ENCODE results near the gene CFAP77. TPM values are rescaled to one million over a fixed set of nuclear protein-coding genes. Genes with fewer than 3 reads are reported as not detected.

Gene CFAP77
- polyA plus RNA-seq, 2 donors, result not detected

DNA sequence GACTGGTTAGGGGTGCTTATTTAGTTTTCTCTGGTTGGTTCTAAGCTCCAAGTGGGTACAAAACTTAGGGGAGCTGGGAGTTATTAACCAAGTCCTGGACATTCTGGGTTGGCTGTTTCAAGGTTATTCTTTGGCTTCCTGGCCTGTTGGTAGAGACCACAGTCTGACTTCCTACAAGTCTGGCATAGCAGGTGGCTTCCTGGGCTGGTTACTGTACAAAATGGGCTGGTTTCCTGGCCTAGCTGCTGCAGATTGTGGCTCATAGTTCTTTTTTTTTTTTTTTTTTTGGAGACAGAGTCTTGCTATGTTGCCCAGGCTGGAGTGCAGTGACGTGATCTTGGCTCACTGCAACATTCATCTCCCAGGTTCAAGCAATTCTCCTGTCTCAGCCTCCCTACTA lies 126.1 kb downstream of the CFAP77 start:
- Histone ChIP-seq H3K27me3 (ENCODE audit: control insufficient read depth in 1 of 2, insufficient read depth in 2 of 2, low read length in 2 of 2) (no peaks in the 10 kb centered on the region), H3K36me3 (ENCODE audit: control insufficient read depth in 2 of 2, insufficient read depth in 2 of 2, low read length in 1 of 2) (no peaks in the 10 kb centered on the region), H3K9me3 (ENCODE audit: control insufficient read depth in 2 of 2, insufficient read depth in 1 of 2, low read depth in 1 of 2, low read length in 1 of 2) (peaks cover 0 to 2% of the 10 kb centered on the region in 2 donors), H3K27ac (ENCODE audit: low read depth in 2 of 2, low read length in 1 of 2) (no peak overlapping the region), H3K4me3 (ENCODE audit: low read depth in 1 of 2, low read length in 2 of 2) (no peak overlapping the region), H3K4me1 (ENCODE audit: control insufficient read depth in 2 of 2, insufficient read depth in 2 of 2, low read length in 1 of 2) (no peaks in the 10 kb centered on the region)
- WGBS, 2 donors, result 90 to 100% methylated on average over 1 of the region's 1 CpG

DNA sequence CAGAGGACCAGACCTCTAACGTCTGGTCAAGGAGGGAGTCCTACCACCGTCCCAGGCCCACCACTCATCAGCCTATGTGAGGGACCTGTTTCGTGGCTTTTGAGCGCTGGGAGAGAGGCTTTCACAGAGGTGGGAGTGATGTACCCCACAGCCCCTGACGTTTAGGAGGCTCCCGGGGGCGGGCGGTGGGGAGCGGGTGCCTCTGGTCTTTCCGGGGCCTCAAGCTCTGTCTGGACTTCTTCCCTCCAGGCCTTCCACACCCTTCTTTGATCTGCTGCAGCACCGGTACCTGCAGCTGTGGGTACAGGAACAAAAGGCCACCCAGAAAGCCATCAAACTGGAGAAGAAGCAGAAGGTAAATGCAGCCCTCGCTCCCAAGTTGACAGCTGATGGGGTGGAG lies 127.3 kb downstream of the CFAP77 start:
- H3K27ac ChIP-seq (ENCODE audit: low read depth in 2 of 2, low read length in 1 of 2), result no peak overlapping the region
- no peaks in the 10 kb centered on the region for H3K36me3 ChIP-seq (ENCODE audit: control insufficient read depth in 2 of 2, insufficient read depth in 2 of 2, low read length in 1 of 2)
- no peaks in the 10 kb centered on the region for H3K27me3 ChIP-seq (ENCODE audit: control insufficient read depth in 1 of 2, insufficient read depth in 2 of 2, low read length in 2 of 2)
- no peak overlapping the region for H3K4me3 ChIP-seq (ENCODE audit: low read depth in 1 of 2, low read length in 2 of 2)
- H3K4me1 ChIP-seq (ENCODE audit: control insufficient read depth in 2 of 2, insufficient read depth in 2 of 2, low read length in 1 of 2), result no peaks in the 10 kb centered on the region
- 79 to 83% methylated on average over 12 of the region's 12 CpGs for WGBS, 2 donors
- H3K9me3 ChIP-seq (ENCODE audit: control insufficient read depth in 2 of 2, insufficient read depth in 1 of 2, low read depth in 1 of 2, low read length in 1 of 2), result peaks cover 0 to 2% of the 10 kb centered on the region in 2 donors

DNA sequence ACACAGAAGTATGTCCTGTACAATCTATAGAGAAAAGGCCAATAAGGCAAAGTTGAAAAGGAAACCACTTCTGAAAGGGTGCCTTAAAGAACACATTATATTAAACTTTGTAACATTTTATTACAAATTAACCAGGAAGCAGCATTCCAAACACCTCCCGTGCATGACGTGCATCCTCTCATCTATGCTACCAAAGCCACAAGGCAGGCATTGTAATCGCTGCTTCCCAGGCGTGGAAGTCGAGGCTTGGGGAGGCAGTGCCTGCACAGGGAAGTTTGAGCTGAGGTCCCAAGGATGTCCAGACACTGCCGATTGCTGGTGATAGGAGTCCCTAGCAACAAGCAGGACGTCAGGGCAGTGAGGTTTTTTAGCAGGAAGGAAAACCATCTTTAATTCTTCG lies 128.1 kb downstream of the CFAP77 start:
- Histone ChIP-seq H3K27me3 (ENCODE audit: control insufficient read depth in 1 of 2, insufficient read depth in 2 of 2, low read length in 2 of 2) (no peaks in the 10 kb centered on the region), H3K9me3 (ENCODE audit: control insufficient read depth in 2 of 2, insufficient read depth in 1 of 2, low read depth in 1 of 2, low read length in 1 of 2) (peaks cover 0 to 1% of the 10 kb centered on the region in 2 donors), H3K4me1 (ENCODE audit: control insufficient read depth in 2 of 2, insufficient read depth in 2 of 2, low read length in 1 of 2) (no peaks in the 10 kb centered on the region), H3K36me3 (ENCODE audit: control insufficient read depth in 2 of 2, insufficient read depth in 2 of 2, low read length in 1 of 2) (no peaks in the 10 kb centered on the region), H3K27ac (ENCODE audit: low read depth in 2 of 2, low read length in 1 of 2) (no peak overlapping the region), H3K4me3 (ENCODE audit: low read depth in 1 of 2, low read length in 2 of 2) (no peak overlapping the region)
- WGBS, 2 donors, result 60 to 70% methylated on average over 8 of the region's 8 CpGs

DNA sequence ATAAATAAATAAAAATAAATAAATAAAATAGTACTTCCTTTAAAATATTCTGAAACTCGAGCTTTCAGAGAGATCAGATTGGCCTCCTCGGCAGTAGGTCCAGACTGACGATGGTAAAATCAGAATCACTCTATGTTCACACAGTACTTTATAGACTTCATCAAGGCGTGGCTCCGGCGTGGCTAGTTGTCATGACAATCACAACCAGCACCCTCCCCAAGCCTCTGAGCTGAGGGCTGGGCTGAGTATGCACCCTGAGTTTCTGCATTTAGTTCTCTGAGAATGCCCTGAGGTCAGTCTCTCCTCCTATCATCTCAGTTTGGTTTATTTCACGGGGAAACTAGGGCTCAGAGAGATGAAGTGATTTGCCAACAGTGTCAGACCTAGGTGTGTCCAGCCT lies 129.1 kb downstream of the CFAP77 start:
- H3K4me3 ChIP-seq (ENCODE audit: low read depth in 1 of 2, low read length in 2 of 2), result no peak overlapping the region
- H3K9me3 ChIP-seq (ENCODE audit: control insufficient read depth in 2 of 2, insufficient read depth in 1 of 2, low read depth in 1 of 2, low read length in 1 of 2), result no peaks in the 10 kb centered on the region
- no peaks in the 10 kb centered on the region for H3K36me3 ChIP-seq (ENCODE audit: control insufficient read depth in 2 of 2, insufficient read depth in 2 of 2, low read length in 1 of 2)
- 73 to 76% methylated on average over 7 of the region's 7 CpGs for WGBS, 2 donors
- H3K27me3 ChIP-seq (ENCODE audit: control insufficient read depth in 1 of 2, insufficient read depth in 2 of 2, low read length in 2 of 2), result no peaks in the 10 kb centered on the region
- no peak overlapping the region for H3K27ac ChIP-seq (ENCODE audit: low read depth in 2 of 2, low read length in 1 of 2)
- H3K4me1 ChIP-seq (ENCODE audit: control insufficient read depth in 2 of 2, insufficient read depth in 2 of 2, low read length in 1 of 2), result no peaks in the 10 kb centered on the region

DNA sequence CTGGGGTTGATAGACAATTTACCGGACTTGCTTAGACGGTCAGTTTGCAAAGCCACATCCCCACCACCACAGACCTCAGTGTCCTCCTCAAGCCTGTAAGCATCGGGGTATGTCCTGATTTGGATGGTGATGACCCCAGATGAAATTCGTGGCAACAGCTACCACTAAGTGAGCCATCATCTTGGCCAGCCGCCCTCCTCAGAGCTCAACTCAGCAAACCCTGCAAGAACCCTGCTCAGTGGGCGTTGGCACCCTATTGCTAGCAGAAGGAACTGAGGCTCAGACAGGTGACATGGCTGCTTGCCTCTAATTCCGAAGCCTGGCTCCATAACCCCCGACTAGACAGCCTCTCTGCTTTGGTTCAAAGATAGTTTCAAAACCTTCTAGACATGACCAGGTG lies 131.0 kb downstream of the CFAP77 start:
- Histone ChIP-seq H3K9me3 (ENCODE audit: control insufficient read depth in 2 of 2, insufficient read depth in 1 of 2, low read depth in 1 of 2, low read length in 1 of 2) (no peaks in the 10 kb centered on the region), H3K27ac (ENCODE audit: low read depth in 2 of 2, low read length in 1 of 2) (no peak overlapping the region), H3K4me3 (ENCODE audit: low read depth in 1 of 2, low read length in 2 of 2) (no peak overlapping the region), H3K36me3 (ENCODE audit: control insufficient read depth in 2 of 2, insufficient read depth in 2 of 2, low read length in 1 of 2) (no peaks in the 10 kb centered on the region), H3K27me3 (ENCODE audit: control insufficient read depth in 1 of 2, insufficient read depth in 2 of 2, low read length in 2 of 2) (no peaks in the 10 kb centered on the region), H3K4me1 (ENCODE audit: control insufficient read depth in 2 of 2, insufficient read depth in 2 of 2, low read length in 1 of 2) (no peaks in the 10 kb centered on the region)
- WGBS, 2 donors, result 87% methylated on average over 8 of the region's 8 CpGs

DNA sequence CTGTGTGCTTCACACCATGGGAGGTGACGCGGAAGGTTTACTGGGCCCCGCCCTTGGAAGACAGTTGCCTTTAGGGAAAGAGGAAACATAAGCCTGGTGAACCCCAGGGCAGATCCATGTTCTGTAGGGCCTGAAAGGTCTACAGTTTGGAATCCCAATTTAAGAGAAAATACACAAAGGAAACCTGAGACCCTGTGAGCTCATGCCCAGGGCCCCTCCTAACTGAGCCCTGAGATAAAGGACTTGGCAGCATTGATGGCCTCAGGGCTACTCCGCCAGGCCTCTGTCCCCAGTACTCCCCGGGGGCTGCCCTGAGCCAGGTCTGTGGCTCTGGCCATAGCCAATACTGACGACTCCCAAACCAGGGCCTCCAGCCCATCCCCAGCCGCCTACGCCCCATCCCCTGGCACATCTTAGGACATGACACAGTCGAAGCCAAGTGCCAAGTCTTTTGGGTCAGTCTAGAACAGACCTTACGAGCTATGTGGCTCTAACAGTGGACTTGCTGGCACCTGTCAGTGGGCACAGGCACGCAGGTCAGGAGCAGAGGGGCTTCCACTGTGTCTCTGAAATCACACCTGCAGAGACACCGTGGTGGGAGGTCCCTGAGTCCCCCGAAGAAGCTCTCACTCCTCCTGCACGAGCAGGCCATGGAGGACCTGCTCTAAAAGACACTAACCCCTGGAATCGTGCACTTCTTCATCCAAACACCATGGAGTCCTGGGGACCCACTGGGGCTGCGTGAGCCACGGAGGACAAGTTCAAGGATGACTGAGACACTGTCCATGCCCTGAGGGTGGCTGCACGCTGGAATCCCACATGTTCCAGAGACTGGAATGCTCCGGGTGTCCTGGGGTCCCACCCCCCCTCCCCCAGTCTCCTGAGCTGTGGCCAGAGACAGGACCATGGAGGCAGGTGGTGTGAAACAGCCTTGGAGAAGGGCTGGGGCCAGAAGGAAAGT lies 132.1 kb downstream of the CFAP77 start:
- Histone ChIP-seq H3K27me3 (ENCODE audit: control insufficient read depth in 1 of 2, insufficient read depth in 2 of 2, low read length in 2 of 2) (no peaks in the 10 kb centered on the region), H3K27ac (ENCODE audit: low read depth in 2 of 2, low read length in 1 of 2) (no peak overlapping the region), H3K4me3 (ENCODE audit: low read depth in 1 of 2, low read length in 2 of 2) (no peak overlapping the region), H3K9me3 (ENCODE audit: control insufficient read depth in 2 of 2, insufficient read depth in 1 of 2, low read depth in 1 of 2, low read length in 1 of 2) (no peaks in the 10 kb centered on the region), H3K4me1 (ENCODE audit: control insufficient read depth in 2 of 2, insufficient read depth in 2 of 2, low read length in 1 of 2) (peaks cover 0 to 4% of the 10 kb centered on the region in 2 donors), H3K36me3 (ENCODE audit: control insufficient read depth in 2 of 2, insufficient read depth in 2 of 2, low read length in 1 of 2) (no peaks in the 10 kb centered on the region)
- 78 to 82% methylated on average over 19 of the region's 19 CpGs for WGBS, 2 donors

DNA sequence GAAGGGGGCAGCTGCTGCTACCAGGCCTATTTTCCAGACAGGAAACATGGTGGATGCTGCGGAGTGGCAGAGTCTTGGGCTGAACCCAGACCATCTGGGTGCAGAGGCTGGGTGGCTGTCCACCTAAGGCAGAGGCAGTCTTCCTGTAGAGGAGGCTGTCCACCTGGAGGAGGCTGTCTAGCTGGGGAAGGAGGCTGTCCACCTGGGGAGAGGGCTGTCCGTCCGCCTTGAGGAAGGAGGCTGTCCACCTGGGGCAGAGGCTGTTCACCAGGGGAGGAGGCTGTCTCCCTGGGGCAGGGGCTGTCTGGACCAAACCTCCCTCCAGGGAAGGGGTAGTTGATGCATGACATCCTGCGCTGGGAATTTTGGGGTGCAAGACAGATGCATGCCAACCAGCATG lies 133.2 kb downstream of the CFAP77 start:
- H3K9me3 ChIP-seq (ENCODE audit: control insufficient read depth in 2 of 2, insufficient read depth in 1 of 2, low read depth in 1 of 2, low read length in 1 of 2), result no peaks in the 10 kb centered on the region
- no peak overlapping the region for H3K4me3 ChIP-seq (ENCODE audit: low read depth in 1 of 2, low read length in 2 of 2)
- H3K36me3 ChIP-seq (ENCODE audit: control insufficient read depth in 2 of 2, insufficient read depth in 2 of 2, low read length in 1 of 2), result no peaks in the 10 kb centered on the region
- 97 to 100% methylated on average over 4 of the region's 4 CpGs for WGBS, 2 donors
- H3K27ac ChIP-seq (ENCODE audit: low read depth in 2 of 2, low read length in 1 of 2), result no peak overlapping the region
- no peaks in the 10 kb centered on the region for H3K27me3 ChIP-seq (ENCODE audit: control insufficient read depth in 1 of 2, insufficient read depth in 2 of 2, low read length in 2 of 2)
- H3K4me1 ChIP-seq (ENCODE audit: control insufficient read depth in 2 of 2, insufficient read depth in 2 of 2, low read length in 1 of 2), result peaks cover 0 to 4% of the 10 kb centered on the region in 2 donors

DNA sequence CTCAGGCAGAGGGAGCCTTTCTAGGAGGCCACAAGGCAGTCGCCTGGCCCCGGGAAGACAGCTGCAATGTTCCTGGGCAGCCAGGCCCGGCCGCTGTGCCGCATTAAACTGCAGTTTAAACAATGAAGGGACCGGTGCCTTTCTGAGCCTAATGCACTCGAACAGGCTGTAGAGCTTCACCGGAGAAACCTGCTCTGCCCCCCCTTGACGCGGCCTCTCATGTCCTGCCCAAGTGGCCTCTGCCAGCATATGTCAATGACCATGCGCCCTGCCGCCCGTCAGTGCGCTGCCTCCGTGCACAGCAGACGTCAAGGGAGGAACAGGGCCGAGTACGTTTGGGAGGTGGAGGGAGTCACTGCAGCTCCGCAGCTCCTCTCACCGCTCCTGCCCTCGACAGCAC lies 133.9 kb downstream of the CFAP77 start:
- 56 to 57% methylated on average over 19 to 21 of the region's 21 CpGs for WGBS, 2 donors
- Histone ChIP-seq H3K27me3 (ENCODE audit: control insufficient read depth in 1 of 2, insufficient read depth in 2 of 2, low read length in 2 of 2) (no peaks in the 10 kb centered on the region), H3K27ac (ENCODE audit: low read depth in 2 of 2, low read length in 1 of 2) (no peak overlapping the region), H3K36me3 (ENCODE audit: control insufficient read depth in 2 of 2, insufficient read depth in 2 of 2, low read length in 1 of 2) (no peaks in the 10 kb centered on the region), H3K9me3 (ENCODE audit: control insufficient read depth in 2 of 2, insufficient read depth in 1 of 2, low read depth in 1 of 2, low read length in 1 of 2) (no peaks in the 10 kb centered on the region), H3K4me1 (ENCODE audit: control insufficient read depth in 2 of 2, insufficient read depth in 2 of 2, low read length in 1 of 2) (peaks cover 0 to 4% of the 10 kb centered on the region in 2 donors), H3K4me3 (ENCODE audit: low read depth in 1 of 2, low read length in 2 of 2) (no peak overlapping the region)

DNA sequence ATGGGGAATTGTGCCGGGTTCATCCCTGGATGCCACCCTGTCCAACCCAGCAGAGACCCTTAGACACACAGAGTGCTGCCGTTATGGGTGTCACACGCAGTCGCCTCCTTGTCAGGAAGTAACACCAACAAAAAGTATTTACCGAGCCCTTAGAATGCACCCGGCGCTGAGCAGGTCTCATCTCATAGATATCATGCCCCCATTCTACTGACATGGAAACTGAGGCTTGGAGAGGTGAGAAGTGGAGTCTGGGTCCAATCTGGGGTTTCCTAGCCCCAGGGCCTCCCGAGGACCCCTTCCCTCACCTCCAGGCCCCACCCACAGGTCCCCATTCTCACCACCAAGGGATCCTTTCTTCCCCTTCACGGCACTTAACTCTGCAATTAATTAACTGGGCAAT lies 135.6 kb downstream of the CFAP77 start:
- Histone ChIP-seq H3K9me3 (ENCODE audit: control insufficient read depth in 2 of 2, insufficient read depth in 1 of 2, low read depth in 1 of 2, low read length in 1 of 2) (no peaks in the 10 kb centered on the region), H3K27ac (ENCODE audit: low read depth in 2 of 2, low read length in 1 of 2) (no peak overlapping the region), H3K4me1 (ENCODE audit: control insufficient read depth in 2 of 2, insufficient read depth in 2 of 2, low read length in 1 of 2) (peaks cover 0 to 4% of the 10 kb centered on the region in 2 donors), H3K4me3 (ENCODE audit: low read depth in 1 of 2, low read length in 2 of 2) (no peak overlapping the region), H3K27me3 (ENCODE audit: control insufficient read depth in 1 of 2, insufficient read depth in 2 of 2, low read length in 2 of 2) (no peaks in the 10 kb centered on the region), H3K36me3 (ENCODE audit: control insufficient read depth in 2 of 2, insufficient read depth in 2 of 2, low read length in 1 of 2) (no peaks in the 10 kb centered on the region)
- WGBS, 2 donors, result 76 to 80% methylated on average over 9 of the region's 9 CpGs
